ENCODE data around the gene FTSJ3. TPM values are rescaled to one million over a fixed set of nuclear protein-coding genes. Genes with fewer than 3 reads are reported as not detected.

The FTSJ3 gene
- total and polyA plus RNA-seq, 2 donors (not counting 1 experiment from before 2014, with no cell fraction given), result 37.8 to 61.8 TPM

- Histone ChIP-seq H3K36me3 (ENCODE audit: control insufficient read depth, insufficient read depth, low read length) (no peaks in the 10 kb centered on the region), H3K27me3 (ENCODE audit: control insufficient read depth, insufficient read depth, low read length) (peaks cover 16% of the 10 kb centered on the region), H3K9me3 (ENCODE audit: control insufficient read depth, insufficient read depth, low read depth, low read length) (no peaks in the 10 kb centered on the region), H3K4me2 (ENCODE audit: extremely low read depth, insufficient read depth, low read length) (no peak overlapping the region), H3K4me3 (replicated peaks in 1 of 4; ENCODE audit: control extremely low read depth in 1 of 4, insufficient read depth in 1 of 4, low read depth in 3 of 4, low read length in 4 of 4) (no peak overlapping the region), H2AFZ (ENCODE audit: low read length) (no peak overlapping the region), H3K27ac (ENCODE audit: insufficient read depth, low read length) (no peak overlapping the region), H3K79me2 (ENCODE audit: control insufficient read depth, insufficient read depth, low read length) (no peaks in the 10 kb centered on the region), H3K9ac (ENCODE audit: insufficient read depth, low read length) (no peak overlapping the region), H4K20me1 (ENCODE audit: control insufficient read depth, extremely low read depth, insufficient read depth, low read length) (no peaks in the 10 kb centered on the region), H3K4me1 (ENCODE audit: control insufficient read depth, extremely low read depth, insufficient read depth, low read length) (no peaks in the 10 kb centered on the region)
- DNase-seq (ENCODE audit: low read depth in 2 of 2), result no peak
- TF ChIP-seq CTCF (conservative IDR thresholded peaks at IDR 0.05 in 1 of 2, IDR thresholded peaks at IDR 0.05 in 1 of 2; ENCODE audit: low read depth in 1 of 2, low read length in 2 of 2) (no peak), EZH2 (IDR thresholded peaks at IDR 0.05; ENCODE audit: low read length, missing control alignments) (no peak)
Observed at GRCh38 chr17:63854709-63855108, 27.2 kb upstream of the FTSJ3 start.

- Histone ChIP-seq H2AFZ (ENCODE audit: low read length) (no peak overlapping the region), H3K27ac (ENCODE audit: insufficient read depth, low read length) (no peak overlapping the region), H3K4me3 (replicated peaks in 1 of 4; ENCODE audit: control extremely low read depth in 1 of 4, insufficient read depth in 1 of 4, low read depth in 3 of 4, low read length in 4 of 4) (no peak overlapping the region), H3K9ac (ENCODE audit: insufficient read depth, low read length) (no peak overlapping the region), H3K79me2 (ENCODE audit: control insufficient read depth, insufficient read depth, low read length) (no peaks in the 10 kb centered on the region), H3K9me3 (ENCODE audit: control insufficient read depth, insufficient read depth, low read depth, low read length) (no peaks in the 10 kb centered on the region), H3K4me1 (ENCODE audit: control insufficient read depth, extremely low read depth, insufficient read depth, low read length) (no peaks in the 10 kb centered on the region), H4K20me1 (ENCODE audit: control insufficient read depth, extremely low read depth, insufficient read depth, low read length) (no peaks in the 10 kb centered on the region), H3K27me3 (ENCODE audit: control insufficient read depth, insufficient read depth, low read length) (peaks cover 9% of the 10 kb centered on the region), H3K4me2 (ENCODE audit: extremely low read depth, insufficient read depth, low read length) (no peak overlapping the region), H3K36me3 (ENCODE audit: control insufficient read depth, insufficient read depth, low read length) (no peaks in the 10 kb centered on the region)
- TF ChIP-seq EZH2 (IDR thresholded peaks at IDR 0.05; ENCODE audit: low read length, missing control alignments) (no peak), CTCF (conservative IDR thresholded peaks at IDR 0.05 in 1 of 2, IDR thresholded peaks at IDR 0.05 in 1 of 2; ENCODE audit: low read depth in 1 of 2, low read length in 2 of 2) (no peak)
- DNase-seq (ENCODE audit: low read depth in 2 of 2), result no peak
Observed at GRCh38 chr17:63853260-63853659, 25.8 kb upstream of the FTSJ3 start.

GRCh38 chr17:63850401-63850800 is 22.9 kb upstream of the FTSJ3 start:
- H3K27me3 ChIP-seq (ENCODE audit: control insufficient read depth, insufficient read depth, low read length), result no peaks in the 10 kb centered on the region
- H3K9me3 ChIP-seq (ENCODE audit: control insufficient read depth, insufficient read depth, low read depth, low read length), result no peaks in the 10 kb centered on the region
- no peak overlapping the region for H3K4me3 ChIP-seq (replicated peaks in 1 of 4; ENCODE audit: control extremely low read depth in 1 of 4, insufficient read depth in 1 of 4, low read depth in 3 of 4, low read length in 4 of 4)
- no peaks in the 10 kb centered on the region for H4K20me1 ChIP-seq (ENCODE audit: control insufficient read depth, extremely low read depth, insufficient read depth, low read length)
- H2AFZ ChIP-seq (ENCODE audit: low read length), result no peak overlapping the region
- no peak for TF ChIP-seq EZH2 (IDR thresholded peaks at IDR 0.05; ENCODE audit: low read length, missing control alignments)
- no peak for TF ChIP-seq CTCF (conservative IDR thresholded peaks at IDR 0.05 in 1 of 2, IDR thresholded peaks at IDR 0.05 in 1 of 2; ENCODE audit: low read depth in 1 of 2, low read length in 2 of 2)
- no peaks in the 10 kb centered on the region for H3K4me1 ChIP-seq (ENCODE audit: control insufficient read depth, extremely low read depth, insufficient read depth, low read length)
- H3K27ac ChIP-seq (ENCODE audit: insufficient read depth, low read length), result no peak overlapping the region
- H3K4me2 ChIP-seq (ENCODE audit: extremely low read depth, insufficient read depth, low read length), result no peak overlapping the region
- no peaks in the 10 kb centered on the region for H3K79me2 ChIP-seq (ENCODE audit: control insufficient read depth, insufficient read depth, low read length)
- no peak overlapping the region for H3K9ac ChIP-seq (ENCODE audit: insufficient read depth, low read length)
- H3K36me3 ChIP-seq (ENCODE audit: control insufficient read depth, insufficient read depth, low read length), result no peaks in the 10 kb centered on the region
- no peak for DNase-seq (ENCODE audit: low read depth in 2 of 2)
